GM21360 (cell line): Measurements from ENCODE around the gene RBKS.
"Not testable (repeated sequence)": the region's sequence is repeated elsewhere in the genome, so short reads cannot be mapped to it uniquely, and the experiment has no call there.

ENCODE experiments used
- ATAC-seq: cut with Tn5 transposase; IDR thresholded peaks from one replicate; pipeline ENCODE4 v1.9.1; 2021; ENCODE audit warnings: mild to moderate bottlenecking, moderate library complexity; ENCODE audit not compliant: unreplicated experiment

RBKS gene

DNA sequence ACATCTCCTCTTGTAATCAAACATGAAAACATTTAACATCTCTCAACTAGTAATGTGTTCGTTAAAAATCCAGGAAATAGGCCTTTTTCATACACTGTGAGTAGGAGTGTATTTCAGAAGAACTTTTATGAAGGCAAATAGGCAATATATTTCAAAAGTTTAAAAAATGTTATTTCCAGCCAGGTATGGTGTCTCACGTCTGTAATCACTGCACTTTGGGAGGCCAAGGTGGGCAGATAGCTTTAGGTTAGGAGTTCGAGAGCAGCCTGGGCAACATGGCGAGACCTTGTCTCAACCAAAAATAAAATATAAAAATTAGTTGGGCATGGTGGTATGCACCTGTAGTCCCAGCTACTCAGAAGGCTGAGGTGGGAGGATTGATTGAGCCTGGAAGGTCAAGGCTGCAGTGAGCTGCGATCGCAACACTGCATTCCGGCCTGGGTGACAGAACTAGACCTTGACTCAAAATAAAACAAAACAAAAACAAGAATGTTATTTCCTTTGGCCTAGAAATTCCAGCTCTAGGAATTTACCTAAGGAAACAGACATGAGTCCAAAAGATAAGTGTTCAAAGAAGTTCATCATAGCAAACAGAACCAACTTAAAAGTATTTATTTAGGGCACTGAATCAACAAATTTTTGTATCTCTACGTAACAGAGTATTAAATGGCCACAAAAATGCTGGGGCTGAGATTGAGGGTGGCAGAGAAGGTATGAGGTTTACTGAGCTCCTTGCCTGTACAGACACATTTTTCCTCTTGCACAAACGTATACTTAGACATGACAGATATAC is 14.9 kb downstream of the RBKS start:
- ATAC-seq = no peak

DNA sequence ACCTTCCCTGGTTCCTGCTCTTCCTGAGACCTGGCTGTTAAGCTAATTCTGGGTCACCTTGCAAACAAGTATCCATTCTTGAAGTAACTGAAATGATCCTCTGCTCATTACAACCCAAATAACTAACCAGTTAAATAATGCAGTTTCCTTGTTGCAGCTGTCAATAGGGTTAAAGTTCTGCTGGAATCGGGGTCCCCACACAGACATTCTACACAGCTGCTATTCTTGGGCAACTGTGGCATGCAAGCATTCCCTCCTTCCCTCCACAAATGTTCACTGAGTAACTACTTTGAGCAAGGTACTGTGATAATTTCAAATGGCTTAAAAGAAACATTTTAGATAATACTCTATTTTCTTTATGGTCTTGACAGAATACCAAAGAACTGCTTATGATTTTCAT is 17.1 kb downstream of the RBKS start:
- ATAC-seq = no peak

DNA sequence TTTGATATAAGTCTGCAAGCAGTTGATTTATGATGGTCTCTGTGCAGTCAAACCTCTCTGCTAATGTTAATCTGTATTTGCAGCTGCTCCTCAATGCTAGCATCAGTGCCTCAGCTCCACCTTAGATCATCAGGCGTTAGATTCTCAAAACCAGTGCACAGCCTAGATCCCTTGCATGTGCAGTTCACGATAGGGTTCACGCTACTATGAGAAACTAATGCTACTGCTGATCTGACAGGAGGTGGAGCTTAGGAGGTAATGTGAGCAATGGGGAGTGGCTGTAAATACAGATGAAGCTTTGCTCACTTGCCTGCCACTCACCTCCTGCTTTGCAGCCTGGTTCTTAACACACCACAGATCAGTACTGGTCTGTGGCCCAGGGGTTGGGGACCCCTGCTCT is 18.4 kb downstream of the RBKS start:
- no peak for ATAC-seq

DNA sequence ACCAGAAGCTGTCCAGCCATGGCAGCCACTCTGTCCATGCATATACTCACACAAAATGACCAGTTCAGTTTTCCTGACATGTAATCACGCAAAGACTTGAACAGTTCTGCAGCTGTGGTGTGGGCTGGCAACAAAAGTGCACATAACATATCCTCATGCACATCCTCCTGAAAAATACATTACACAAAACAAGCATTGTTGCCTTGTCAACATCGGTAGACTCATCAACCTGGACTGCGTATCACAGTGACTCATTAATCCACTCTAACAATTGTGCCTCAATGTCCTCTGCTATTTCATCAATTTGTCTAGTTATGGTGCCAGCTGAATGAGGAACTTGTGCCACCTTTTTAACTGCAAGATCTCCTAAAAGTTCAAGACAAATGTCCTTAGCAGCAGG is 19.5 kb downstream of the RBKS start:
- ATAC-seq = no peak

DNA sequence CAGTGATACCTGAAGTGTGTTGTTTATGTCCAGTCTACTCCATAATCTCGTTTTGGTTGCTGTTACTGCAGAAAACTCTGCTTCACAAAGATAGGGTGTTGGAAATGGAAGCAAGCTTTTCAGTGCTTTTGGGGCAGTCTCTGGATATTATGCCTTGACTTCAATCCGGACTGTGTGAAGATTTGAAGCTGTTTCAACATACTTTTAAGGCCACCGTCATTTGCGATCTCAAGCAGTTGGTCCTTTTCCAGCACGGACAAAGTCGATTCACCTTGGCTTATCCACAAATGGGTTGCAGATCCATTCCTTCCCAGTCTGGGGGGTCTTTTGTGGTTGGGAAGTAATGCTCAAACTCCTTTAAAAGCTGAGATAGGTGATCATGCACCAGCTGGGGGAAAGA is 20.4 kb downstream of the RBKS start:
- ATAC-seq = no peak

DNA sequence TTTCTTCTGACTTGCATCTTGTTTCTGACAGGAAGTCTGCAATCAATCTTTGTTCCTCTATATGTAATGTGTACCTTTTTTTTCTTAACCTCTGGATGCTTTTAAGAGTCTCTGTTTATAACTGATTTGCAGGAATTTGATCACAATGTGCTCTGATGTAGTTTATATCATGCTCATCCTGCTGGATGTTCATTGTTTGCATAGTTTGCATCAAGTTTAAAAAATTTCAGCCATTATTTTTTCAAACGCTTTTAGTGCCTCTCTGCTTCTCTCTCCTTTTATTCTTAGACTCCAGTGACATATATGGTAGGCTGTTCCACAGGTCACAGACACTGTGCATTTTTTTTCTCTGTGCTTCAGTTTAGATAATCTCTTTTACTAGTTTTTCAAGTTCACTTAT is 23.9 kb downstream of the RBKS start:
- no peak for ATAC-seq

DNA sequence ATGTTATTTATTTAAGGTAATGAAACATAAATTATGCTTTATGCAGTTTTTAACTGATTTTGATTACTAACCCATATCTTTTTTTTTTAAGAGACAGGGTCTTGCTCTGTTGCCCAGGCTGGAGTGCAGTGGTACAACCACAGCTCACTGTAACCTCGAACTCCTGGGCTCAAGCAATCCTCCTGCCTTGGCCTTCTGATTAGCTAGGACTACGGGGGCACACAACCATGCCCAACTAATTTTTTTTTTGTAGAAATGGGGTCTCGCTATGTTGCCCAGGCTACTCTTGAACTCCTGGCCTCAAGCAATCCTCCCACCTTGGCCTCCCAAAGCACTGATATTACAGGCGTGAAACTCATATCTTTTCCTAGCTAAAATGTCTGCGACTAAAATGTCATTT is 26.2 kb downstream of the RBKS start:
- ATAC-seq = not testable (repeated sequence)

DNA sequence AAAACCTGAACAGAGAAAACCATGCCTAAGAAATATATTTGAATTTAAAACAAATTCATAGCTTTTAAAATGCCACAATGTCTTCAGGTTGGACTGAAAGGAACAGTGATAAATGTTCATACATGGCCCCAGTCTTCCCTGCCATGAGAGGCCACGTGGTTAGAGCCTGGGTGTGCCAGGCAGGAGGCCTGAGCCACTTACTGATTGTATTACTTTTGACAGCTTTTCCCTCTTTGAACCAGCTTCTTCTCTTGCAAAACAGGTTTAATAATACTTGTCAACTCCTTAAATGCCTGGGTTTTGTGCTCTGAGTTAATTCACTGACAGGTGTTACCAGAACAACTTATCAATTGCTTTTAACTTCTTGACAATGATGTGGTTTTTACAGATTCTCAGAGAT is 27.0 kb downstream of the RBKS start:
- ATAC-seq = no peak

DNA sequence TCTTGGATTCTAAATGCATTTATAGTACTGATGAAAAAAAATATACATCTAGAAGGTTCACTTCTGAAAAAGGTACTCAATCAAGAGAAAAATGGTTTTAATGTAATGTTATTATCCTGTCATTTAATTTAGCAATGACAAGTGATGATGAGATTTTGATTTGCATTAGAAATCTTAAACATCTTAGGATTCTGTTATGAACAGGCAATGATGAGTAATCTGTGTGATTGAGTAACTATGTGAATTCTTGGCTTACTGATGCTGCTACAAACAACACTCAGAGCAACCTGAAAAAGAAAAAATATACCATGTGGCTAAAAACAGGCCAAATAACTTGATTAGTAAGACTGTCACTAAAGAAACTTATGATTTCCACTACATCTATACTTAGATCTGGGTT is 30.1 kb downstream of the RBKS start:
- no peak for ATAC-seq

DNA sequence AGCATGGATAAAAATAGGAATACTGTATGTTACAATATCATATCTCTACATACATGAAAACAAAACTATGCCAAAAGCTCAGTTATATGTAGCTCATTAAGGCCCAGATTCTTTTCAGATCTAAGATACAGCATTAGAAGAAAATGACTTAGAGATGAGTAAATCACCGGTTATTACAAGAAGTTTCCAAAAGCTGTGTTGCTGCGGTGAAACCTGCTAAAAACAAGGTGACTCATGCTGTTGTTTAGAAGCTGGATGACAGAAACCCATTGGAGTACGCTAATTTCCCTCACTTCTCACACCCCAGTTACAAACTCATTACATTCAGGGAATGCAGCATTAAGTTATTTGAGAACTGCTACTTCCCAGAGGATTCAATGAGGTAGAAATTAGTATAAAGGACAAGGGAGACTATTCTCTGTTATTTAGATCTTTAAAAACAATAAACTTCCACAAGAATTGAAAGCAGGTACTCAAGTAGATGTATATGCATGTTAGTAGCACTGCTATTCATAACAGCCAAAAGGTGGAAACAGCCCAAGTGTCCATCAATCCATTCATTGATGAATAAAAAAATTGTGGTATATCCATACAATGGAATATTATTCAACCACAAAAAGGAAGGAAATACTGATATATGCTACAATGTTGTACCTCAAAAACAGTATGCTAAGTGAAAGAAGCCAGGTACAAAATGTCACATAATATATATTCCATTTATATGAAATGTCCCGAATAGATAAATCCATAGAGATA is 32.6 kb downstream of the RBKS start:
- no peak for ATAC-seq

DNA sequence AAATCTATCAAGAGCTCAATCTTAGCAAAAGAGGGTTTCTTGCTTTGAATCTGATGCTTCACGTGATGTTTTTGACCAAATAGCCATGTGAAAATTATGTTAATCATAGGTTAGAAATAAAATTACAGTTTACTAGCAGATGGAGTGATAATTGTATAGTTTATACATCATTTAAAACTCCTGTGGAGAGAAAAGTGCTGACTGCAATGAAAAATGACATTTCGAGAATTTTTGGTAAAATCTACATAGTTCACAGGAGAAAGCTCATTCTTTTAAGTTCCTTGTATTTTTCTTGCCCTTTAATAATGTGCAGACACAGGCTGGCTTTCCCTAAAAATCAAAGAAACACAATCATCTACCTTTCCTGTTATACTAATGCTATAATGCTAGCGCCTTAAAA is 33.2 kb downstream of the RBKS start:
- ATAC-seq = no peak

DNA sequence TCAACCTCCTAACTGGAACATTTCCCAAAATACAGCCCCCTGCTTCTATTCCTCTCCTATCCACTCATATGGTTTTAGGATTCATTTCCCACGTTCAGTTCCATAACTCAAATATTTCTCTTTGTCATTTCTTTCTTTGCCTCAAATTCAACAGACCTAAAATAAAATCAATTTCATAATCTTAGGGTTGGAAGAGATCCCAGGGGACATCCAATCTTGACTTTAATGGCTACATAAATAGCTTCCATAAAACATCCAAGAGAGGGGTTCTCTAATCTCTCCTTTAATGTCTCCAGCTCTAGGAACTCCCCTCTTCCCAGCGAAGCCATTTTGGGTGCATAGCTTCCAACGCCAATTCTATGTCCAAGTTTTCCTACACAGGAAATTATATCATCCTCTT is 33.8 kb downstream of the RBKS start:
- ATAC-seq = no peak

DNA sequence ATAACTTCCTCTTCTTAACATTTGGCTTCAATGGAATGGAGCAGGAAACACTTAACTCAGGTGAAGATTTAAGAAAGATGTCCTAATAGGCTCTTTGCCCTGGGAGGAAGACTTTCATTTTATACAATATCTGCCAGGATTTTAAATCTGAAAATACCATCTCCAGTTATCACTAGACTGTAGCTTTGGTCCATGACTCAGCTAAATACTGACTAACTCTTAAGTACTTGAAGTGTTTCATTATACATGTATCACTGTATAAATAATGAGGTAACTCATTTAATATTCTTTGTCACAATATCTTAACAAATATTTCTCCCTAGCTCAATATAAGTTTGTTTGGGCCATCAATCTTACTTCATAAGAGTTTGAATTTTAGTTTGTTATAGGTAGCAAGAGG is 34.7 kb downstream of the RBKS start:
- no peak for ATAC-seq

DNA sequence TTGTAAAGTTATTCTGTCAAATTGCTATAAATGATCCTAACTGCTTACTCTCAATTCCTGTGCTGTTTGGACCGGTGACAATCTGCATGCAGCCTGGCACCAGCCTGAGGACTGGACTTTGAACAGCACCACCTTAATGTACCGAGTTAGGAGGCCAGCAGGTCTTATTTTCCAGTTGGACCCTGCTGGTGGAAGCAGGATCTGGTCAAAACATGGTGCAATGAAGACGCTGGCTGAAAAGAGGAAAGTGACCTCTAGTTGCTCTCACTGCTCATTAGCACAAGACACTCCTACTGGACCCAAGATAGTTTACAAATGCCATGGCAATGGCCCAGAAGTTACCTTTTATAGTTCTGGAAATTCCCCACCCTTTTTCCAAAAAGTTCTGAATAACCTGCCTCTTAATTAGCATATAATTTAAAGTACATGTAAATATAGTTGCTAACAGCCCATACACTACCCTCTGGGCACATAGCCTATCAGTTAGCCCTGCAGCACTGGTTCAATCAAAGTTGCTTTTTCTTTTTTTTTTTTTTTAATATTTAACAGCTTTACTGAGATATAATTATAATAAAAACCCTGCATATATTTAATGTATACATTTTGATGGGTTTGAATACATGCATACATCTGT is 35.8 kb downstream of the RBKS start:
- ATAC-seq = no peak

DNA sequence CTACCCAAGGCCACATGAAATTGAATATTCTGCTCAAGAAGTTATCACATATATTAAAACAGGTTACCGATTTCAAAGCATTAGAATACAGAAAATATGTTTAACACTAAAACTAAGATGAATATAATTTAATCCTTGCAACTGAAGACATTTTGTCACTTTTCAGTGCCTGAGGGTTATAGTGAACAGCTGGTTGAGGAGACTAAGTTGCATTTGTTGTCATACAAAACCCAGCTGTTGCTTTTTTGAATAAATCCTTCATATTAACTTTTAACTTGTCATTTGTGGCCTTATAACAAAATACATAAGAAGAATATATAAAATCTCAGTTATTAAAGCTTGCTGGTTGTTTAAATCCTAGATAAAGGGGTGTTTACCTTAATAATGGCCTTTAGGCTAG is 37.5 kb downstream of the RBKS start:
- no peak for ATAC-seq

DNA sequence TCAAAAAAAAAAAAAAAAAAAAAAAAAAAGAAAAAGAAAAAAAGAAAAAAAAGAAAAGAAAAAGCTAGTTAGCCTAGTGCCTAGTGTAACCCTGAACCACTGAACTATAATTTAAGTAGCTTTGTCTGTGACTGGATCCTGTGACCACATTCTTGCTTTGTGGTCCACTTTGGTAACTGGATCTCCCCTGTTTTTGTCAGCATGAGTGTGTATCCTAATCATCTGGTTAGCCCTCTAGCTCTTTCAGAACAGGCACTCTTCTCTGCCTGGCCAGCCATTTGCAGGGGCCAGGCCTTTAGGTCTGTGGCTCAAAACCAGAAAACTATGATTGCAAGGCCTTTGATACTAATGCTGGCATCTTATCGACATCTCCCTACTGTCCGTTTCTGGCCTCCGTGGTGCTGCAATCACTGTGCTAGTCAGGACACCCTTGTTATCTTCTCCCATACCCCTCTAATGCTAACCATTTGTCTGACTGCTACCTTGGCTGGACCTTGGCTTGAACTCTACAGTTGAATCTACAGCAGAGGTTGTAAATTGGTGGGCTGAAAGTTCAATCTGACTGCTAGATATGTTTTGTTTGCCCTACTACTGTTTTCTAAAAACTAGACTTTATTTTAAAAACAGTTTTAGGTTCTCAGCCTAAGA is 40.5 kb downstream of the RBKS start:
- ATAC-seq = no peak

DNA sequence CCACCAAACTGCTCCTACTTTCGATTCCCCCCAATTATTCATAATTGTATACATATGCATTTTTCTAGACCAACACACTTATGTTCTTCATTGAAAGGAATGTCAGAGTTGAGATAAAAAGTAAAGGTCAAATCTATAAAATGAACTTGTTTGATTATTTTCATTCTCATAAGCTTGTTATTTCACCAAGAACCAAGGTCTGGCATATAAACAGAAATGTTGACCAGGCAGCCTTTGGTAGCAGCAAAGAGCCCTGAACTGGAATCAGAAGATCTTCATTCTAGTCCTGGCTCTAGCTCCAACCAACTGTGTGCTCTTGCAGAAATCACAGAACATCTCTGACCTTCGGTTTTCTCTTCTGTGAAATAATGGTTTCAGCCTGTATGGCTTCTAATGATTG is 42.9 kb downstream of the RBKS start:
- ATAC-seq = no peak

DNA sequence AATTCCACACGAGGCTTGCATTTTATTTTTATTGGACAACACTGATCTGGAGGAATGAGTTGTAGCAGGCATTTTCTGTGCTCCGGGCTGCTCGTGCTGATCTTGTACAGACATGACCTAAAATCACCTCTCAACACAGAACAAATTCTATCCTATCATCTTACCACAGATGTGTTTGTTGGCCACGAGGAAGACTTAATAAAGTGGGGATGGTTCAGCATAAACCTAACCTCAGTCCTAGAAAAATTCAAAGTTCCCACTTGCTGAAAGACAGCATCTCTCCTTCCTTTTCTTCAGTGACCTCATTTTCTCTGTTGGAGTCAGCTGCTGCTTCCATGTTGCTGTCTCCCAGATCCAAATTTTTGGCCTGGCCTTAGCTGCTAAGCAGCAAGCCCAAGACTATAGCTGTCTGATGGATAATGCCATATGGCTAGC is 45.3 kb downstream of the RBKS start:
- ATAC-seq = no peak

DNA sequence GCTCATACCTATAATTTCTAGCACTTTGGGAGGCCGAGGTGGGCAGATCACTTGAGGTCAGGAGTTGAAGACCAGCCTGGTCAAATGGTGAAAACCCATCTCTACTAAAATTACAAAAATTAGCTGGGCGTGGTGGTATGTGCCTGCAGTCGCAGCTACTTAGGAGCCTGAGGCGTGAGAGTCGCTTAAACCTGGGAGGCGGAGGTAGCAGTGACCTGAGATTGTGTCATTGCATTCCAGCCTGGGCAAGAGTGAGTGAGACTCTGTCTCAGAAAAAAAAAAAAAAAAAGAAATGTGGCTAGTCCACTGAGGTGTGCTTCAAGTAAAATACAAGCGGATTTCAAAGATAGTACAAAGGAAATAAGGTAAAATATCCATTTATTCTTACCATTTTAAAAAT is 46.2 kb downstream of the RBKS start:
- no peak for ATAC-seq

DNA sequence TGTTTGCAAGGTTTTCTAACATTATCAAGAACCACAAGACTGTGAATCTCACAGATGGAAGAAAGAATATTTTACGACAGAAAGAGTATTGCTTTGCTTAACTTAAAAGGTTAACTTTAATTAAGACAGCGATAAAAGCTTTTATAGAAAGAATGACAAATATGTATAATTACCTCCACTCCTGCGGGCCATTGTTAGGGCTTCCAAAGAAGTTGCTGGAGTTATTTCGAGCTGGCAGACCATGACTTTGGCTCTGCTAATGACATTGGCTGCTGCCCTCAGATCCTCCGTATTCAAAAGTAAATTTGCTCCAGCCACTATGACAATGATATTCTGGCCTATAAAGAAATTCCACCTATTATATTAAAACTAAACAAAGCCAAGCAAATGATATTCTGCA is 47.3 kb downstream of the RBKS start:
- no peak for ATAC-seq

DNA sequence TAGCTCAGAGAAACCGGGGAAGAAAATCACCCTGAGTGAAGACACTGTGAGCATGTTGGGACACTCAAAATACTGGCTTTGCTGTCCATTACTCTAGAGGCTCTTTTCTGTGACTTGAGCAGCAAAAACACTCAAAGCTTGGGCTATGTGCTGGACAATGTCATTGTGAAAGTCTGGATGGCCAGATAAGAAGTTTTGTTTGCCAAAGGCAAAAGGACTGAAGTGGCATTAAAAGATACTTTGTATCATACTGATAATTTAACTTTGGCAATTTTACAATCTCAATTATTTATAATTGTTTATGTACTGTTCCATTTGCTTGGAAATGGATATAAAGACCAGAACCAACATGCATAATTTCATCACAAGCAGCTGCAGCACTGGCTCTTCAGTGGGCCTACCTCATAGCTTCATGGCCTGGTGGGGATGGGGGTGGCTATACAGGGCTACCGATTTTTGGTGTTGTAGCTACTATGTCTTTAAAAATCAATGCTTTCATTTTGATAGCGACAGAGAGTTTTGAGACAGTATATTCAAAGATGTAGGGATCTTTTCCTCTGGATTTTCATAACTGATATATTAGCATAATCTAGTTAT is 51.1 kb downstream of the RBKS start:
- ATAC-seq = no peak
